Measurements from ENCODE around the gene LRSAM1.
"Not testable (repeated sequence)": the region's sequence is repeated elsewhere in the genome, so short reads cannot be mapped to it uniquely, and the experiment has no call there.

Gene LRSAM1

GRCh38 chr9:127463382-127463781 is 12.1 kb downstream of the LRSAM1 start:
- no peak for DNase-seq

DNA sequence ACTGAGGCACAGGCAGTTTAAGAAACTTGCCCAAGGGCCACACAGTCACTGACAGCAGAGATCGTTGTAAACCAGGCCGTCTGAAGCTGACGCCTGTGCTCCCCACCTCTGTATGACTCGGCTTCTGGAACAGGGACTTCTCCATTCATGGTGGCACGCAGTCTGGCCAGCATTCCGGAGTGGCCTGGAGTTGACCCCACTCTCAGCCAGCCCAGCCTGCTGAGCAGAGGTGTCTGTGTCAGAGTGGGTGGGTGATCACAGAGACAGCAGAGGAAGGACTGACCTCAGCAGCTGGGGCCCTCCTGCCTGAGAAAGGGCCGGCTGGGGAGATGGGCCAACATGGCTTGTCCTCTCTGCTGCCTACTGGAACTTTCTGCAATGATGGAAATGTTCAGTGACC is 12.6 kb downstream of the LRSAM1 start:
- no peak for DNase-seq

DNA sequence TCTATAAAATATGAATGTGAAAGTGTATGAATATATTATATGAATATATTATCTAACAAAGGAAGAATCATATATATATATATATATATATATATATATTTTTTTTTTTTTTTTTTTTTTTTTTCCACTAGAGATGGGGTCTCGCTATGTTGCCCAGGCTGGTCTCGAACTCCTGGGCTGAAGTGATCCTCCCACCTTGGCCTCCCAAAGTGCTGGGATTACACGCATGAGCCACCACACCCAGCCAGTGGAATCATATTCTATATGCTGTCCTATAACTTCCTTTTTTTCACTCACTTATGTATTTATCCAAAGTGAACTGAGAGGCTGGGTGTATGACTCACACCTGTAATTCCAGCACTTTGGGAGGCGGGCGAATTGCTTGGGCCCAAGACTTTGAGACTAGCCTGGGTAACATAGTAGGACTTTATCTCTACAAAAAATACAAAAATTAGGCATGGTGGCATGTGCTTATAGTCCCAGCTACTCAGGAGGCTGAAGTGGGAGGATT is 15.2 kb downstream of the LRSAM1 start:
- DNase-seq: not testable (repeated sequence)

GRCh38 chr9:127467621-127468020 is 16.3 kb downstream of the LRSAM1 start:
- DNase-seq: no peak

GRCh38 chr9:127470662-127471061 is 19.4 kb downstream of the LRSAM1 start:
- no peak for DNase-seq

DNA sequence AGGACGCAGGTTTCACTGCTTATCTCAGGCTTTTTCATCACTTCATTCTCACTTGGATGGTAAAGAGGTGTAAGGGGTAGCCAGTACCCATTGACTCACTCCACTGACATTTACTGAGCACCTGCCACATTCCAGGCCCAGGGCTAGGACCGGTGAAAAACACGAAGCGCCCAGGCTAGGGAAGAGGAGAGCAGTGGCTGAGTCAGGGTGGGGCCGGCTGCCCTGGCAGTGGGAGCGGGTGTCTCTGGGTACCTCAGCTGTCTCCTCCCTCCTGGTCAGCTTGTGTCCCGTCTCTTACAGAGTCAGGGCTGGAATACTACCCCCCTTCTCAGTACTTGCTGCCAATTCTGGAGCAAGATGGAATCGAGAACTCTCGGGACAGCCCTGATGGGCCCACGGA is 22.2 kb downstream of the LRSAM1 start:
- DNase-seq: no peak

DNA sequence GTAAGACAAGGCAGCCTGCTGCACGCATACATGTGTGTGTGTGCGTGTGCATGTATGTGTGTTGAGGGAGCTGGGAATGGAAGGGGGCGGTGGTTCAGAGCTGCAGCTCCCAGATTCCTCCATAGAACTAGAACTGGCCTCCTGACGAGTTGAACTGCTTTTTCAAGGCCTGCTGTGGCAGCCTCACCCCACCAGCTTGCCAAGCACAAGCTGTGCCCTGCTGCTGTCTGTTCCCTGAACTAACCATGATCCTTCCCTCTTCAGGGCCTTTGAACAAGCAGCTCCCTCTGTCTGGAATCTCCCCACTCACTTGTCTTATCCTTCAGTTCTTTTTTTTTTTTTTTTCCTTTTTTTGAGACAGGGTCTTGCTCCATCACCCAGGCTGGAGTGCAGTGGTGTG is 22.6 kb downstream of the LRSAM1 start:
- no peak for DNase-seq

DNA sequence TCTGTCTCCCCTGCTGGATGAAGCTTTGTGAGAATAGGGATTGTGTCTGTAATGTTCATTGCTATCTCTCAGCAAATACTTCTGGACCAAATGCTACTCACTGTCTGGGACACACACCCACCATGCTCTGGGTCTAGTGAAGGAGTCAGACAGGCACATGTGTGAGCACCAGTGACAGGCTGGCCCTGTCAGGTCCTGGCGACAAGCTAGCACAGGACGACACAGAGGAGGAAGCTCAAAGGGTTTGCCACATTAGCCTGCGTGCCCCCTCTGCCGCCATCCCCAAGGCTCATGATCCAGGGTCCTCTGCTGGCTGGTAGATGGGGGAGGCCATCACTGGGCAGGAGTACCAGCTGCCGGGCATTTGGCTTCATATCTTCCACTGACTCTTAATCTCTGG is 23.3 kb downstream of the LRSAM1 start:
- DNase-seq: no peak

- no peak for DNase-seq
These were observed 28.3 kb downstream of the LRSAM1 start for GRCh38 chr9:127479507-127480081.

GRCh38 chr9:127482662-127483061 is 31.4 kb downstream of the LRSAM1 start:
- no peak for DNase-seq

DNA sequence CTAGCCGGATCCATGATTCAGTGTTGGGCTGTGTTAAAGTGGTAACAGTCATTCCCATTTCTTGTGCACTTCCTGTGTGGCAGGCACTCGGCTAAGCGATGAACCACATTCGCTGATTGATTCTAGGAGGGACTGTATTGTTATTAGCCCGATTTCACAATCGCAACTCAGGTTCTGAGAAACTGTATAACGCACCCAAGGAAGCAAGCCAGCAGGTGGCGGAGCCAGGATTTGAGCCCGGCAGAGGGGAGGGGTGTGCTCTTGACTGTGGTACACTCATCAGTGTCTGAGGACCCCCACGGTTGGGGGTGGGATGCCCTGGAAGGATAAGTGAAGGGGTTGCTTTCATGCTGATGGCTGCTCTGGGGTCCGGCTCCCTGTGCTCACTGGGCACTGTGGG is 34.7 kb downstream of the LRSAM1 start:
- DNase-seq: no peak

DNA sequence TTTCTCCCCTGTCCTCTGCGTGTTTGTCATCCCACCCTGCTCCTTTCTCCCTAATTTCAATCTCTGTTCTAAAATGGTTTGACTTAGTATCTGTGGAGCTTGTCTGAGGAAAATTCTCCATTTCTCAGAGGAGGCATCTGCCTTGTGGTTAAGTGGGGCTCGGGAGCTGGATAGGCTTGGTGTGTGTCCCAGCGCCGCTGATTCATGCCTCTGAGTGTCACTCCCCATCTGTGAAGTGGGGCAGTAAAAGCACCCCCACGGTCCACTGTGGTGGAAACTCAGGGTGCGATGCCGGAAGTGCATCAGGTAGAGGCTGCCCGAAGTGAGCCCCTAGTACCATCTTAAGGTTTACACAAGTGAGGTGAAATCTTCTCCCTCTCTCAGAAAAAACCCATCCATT is 37.6 kb downstream of the LRSAM1 start:
- DNase-seq: no peak

- DNase-seq: no peak
These were observed 38.3 kb downstream of the LRSAM1 start for GRCh38 chr9:127489471-127490115.

DNA sequence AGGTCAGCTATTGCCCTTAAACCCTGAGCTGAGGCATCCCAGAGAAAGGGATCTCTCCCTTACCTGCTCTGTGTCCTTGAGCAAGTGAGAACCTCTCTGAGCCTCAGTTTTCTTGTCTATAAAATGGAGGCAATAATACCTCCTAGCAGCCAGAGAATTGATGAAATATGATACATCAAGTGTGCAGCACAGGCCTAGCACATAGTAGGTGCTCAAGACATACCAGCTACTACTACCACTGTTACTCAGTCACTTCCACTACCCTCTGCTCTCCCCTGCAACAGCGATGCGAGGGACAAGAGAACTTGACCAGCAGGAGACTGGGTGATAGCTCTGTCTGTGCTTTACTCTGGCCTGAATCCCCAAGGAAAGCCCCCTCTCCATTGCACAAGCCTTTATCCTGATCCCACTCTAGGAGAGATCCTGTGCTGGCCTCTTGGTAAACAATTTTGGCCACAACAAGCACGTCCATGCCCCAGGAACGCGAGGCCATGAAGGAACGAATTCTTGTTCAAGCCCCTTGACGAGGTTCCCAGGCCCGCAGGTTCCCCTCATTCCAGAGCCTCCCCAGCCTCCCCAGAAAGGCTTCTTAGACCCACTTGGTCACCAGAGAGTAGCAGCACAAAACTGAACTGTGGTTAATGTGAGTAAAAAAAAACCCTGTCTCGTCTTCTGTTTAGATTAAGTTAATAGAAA is 39.4 kb downstream of the LRSAM1 start:
- no peak for DNase-seq

GRCh38 chr9:127491516-127491915 is 40.2 kb downstream of the LRSAM1 start:
- no peak for DNase-seq

DNA sequence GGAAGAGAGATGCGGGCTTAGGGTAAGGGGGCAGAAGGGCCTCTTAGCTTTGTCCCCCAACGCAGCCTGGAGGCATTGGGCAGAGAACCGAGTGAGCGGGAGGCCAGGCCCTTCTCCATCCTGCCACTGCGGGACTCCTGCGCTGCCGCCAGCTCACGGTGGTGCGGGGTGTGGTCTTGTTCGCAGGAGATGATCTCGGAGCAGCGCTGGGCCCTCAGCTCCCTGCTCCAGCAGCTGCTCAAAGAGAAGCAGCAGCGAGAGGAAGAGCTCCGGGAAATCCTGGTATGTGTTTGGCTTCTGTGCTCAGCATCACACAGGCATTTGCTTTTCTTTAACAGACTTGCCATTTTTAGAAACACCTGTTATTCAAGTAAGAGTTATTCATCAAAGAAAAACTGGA is 41.3 kb downstream of the LRSAM1 start:
- DNase-seq: no peak

- DNase-seq: no peak
These were observed 42.4 kb downstream of the LRSAM1 start for GRCh38 chr9:127493592-127494303.

DNA sequence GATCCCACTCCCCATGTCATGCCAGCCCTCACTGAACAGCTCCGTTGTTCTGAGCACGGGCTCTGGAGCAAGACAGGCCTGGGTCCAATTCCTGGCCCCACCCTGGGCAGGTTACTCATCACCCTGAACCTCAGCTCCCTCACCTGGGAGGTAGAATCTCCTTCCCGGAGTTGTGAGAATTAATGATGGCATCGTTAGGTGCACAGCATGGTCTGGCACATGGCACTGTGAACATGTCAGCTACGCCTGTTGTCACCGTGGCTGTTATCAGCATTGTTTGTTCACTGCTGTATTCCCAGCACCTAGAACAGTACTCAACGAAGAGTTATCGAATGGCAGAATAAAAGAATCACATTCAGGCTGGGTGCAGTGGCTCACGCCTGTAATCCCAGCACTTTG is 43.0 kb downstream of the LRSAM1 start:
- no peak for DNase-seq

GRCh38 chr9:127495884-127496555 is 44.7 kb downstream of the LRSAM1 start:
- DNase-seq: no peak

- no peak for DNase-seq
These were observed 45.7 kb downstream of the LRSAM1 start for GRCh38 chr9:127496974-127497373.

DNA sequence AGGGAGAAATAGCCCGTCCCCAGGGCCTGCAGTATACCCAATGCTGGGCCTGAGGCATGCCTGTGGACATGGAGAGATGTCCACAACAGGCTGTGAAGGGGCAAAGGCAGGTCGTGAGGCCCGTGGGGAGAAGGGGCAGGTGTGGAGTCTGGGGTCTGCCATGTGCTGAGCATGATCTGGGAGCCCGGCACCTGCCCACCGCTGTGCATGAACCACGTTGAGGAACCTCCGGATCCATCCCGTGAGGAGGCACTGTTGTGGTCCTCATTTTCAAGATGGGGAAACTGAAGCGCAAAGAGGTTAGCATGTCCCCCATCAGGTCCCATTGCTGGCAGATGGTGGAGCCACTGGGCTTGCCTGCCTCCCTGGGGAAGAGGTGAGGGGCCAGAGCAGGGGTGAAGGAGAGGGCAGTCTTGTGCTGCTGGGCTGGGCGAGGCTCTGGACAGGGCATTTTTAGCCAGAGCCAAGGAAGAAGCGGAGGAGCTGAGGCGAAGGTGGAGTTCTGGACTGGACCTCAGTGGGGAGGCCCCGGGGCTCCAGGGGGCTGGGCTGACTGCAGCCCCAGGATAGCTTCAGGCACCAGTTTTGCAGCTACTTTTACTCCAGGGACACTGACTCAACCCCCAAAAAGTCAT is 46.5 kb downstream of the LRSAM1 start:
- no peak for DNase-seq

DNA sequence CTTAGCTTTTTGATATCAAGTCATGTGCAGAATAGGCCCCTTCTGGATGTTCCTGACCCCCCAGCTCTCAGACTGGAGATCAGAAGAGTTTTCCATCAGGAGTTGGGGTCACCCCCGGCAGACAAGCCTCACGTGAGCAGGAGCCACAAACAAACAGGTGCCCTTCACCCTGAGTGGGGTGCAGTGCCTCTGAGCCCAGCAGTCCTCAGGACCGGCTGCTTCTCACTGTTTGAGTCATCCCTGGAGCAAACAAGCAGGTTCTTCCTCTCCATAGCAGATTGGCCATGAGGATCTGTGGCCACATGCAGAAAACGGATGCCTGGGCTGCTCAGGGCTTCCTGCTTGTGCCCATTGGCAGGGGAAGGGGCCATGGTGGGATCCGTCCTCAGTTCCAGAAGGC is 47.0 kb downstream of the LRSAM1 start:
- no peak for DNase-seq

DNA sequence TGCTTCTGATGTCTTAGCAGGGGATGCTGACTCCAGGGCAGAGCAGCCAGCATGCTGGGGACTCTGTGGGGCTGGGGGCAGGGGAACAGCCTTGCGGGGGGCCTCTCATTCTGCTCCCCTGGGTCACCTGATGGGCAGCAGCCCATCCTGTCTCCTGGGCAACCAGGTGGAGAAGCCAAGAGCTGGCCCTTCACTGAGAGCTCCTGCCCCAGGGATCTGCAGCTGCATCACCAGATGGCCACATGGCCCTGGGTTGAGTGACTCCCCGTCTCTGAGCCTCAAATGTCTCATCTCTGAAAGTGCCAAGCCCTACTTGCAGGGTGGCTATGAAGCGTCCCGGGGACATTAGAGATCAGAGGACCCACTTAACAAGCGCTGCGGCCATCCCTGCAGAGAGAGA is 49.1 kb downstream of the LRSAM1 start:
- no peak for DNase-seq
